ENCODE measurements around the gene AK5. TPM values are rescaled to one million over a fixed set of nuclear protein-coding genes. Genes with fewer than 3 reads are reported as not detected.

The AK5 gene
- under 1 TPM; 0.65 to 0.86 TPM for total RNA-seq

GRCh38 chr1:77281491-77282186 lies at the start of gene AK5:
TSS of gene AK5 (plus strand) at chr1:77282019. CDS start at chr1:77282314, 295 bp downstream.
- Mint-ChIP-seq H3K4me1 (peaks cover 21% of the 10 kb centered on the region), H3K4me3 (peak within 1 kb of the TSS; percentile 54), H3K9me3 (no peaks in the 10 kb centered on the region), H3K36me3 (ENCODE audit: low read depth) (no peaks in the 10 kb centered on the region), H3K27me3 (peaks cover 37% of the 10 kb centered on the region), H3K27ac (no peak within 1 kb of the TSS)
- ChIA-PET POLR2A (no interaction called here), CTCF (no interaction called here)
- peak; percentile 27 for DNase-seq

- Mint-ChIP-seq H3K36me3 (ENCODE audit: low read depth) (no peaks in the 10 kb centered on the region), H3K4me3 (no peak overlapping the region), H3K9me3 (peaks cover 6% of the 10 kb centered on the region), H3K4me1 (no peaks in the 10 kb centered on the region), H3K27ac (no peak overlapping the region), H3K27me3 (no peaks in the 10 kb centered on the region)
- DNase-seq, result no peak
- CTCF ChIA-PET, result no interaction called here
- POLR2A ChIA-PET, result no interaction called here
These were observed 49.0 kb upstream of the AK5 start for GRCh38 chr1:77232829-77233228.

- CTCF ChIA-PET, result no interaction called here
- no peak overlapping the region for H3K27ac Mint-ChIP-seq
- H3K4me1 Mint-ChIP-seq, result no peaks in the 10 kb centered on the region
These were observed 47.7 kb upstream of the AK5 start for GRCh38 chr1:77234096-77234495.

GRCh38 chr1:77234943-77235342 lies 46.9 kb upstream of the AK5 start:
- Mint-ChIP-seq H3K27me3 (peaks cover 3% of the 10 kb centered on the region), H3K4me1 (no peaks in the 10 kb centered on the region), H3K36me3 (ENCODE audit: low read depth) (no peaks in the 10 kb centered on the region), H3K4me3 (no peak overlapping the region), H3K9me3 (peaks cover 6% of the 10 kb centered on the region), H3K27ac (no peak overlapping the region)
- no peak for DNase-seq
- POLR2A ChIA-PET, result no interaction called here
- CTCF ChIA-PET, result interaction anchor here (0.9 kb wide), 1 partner anchor 10 kb away, joined by 3 read pairs; no protein-coding TSS in a partner anchor

More at GRCh38 chr1:77234096-77234495, 47.7 kb upstream of the AK5 start:
- POLR2A ChIA-PET, result no interaction called here
- H3K36me3 Mint-ChIP-seq (ENCODE audit: low read depth), result no peaks in the 10 kb centered on the region
- no peak overlapping the region for H3K4me3 Mint-ChIP-seq
- H3K9me3 Mint-ChIP-seq, result peaks cover 6% of the 10 kb centered on the region
- peaks cover 3% of the 10 kb centered on the region for H3K27me3 Mint-ChIP-seq
- no peak for DNase-seq

GRCh38 chr1:77238462-77238861 lies 43.4 kb upstream of the AK5 start:
- no peak overlapping the region for H3K4me3 Mint-ChIP-seq
- peaks cover 3% of the 10 kb centered on the region for H3K27me3 Mint-ChIP-seq
- POLR2A ChIA-PET, result no interaction called here
- H3K4me1 Mint-ChIP-seq, result no peaks in the 10 kb centered on the region
- DNase-seq, result no peak
- H3K9me3 Mint-ChIP-seq, result no peaks in the 10 kb centered on the region
- CTCF ChIA-PET, result interaction anchor here (1.4 kb wide), 1 partner anchor 92 kb away, joined by 3 read pairs; no protein-coding TSS in a partner anchor
- H3K36me3 Mint-ChIP-seq (ENCODE audit: low read depth), result no peaks in the 10 kb centered on the region
- H3K27ac Mint-ChIP-seq, result no peak overlapping the region

- Mint-ChIP-seq H3K27me3 (peaks cover 3% of the 10 kb centered on the region), H3K4me1 (no peaks in the 10 kb centered on the region), H3K9me3 (no peaks in the 10 kb centered on the region), H3K36me3 (ENCODE audit: low read depth) (no peaks in the 10 kb centered on the region), H3K4me3 (no peak overlapping the region), H3K27ac (no peak overlapping the region)
- no peak for DNase-seq
- ChIA-PET POLR2A (no interaction called here), CTCF (interaction anchor here (1.4 kb wide), 1 partner anchor 93 kb away, joined by 3 read pairs; no protein-coding TSS in a partner anchor)
These were observed 42.5 kb upstream of the AK5 start for GRCh38 chr1:77239311-77239710.

GRCh38 chr1:77245830-77246229 lies 36.0 kb upstream of the AK5 start:
- Mint-ChIP-seq H3K27ac (no peak overlapping the region), H3K27me3 (peaks cover under 1% of the 10 kb centered on the region), H3K36me3 (ENCODE audit: low read depth) (no peaks in the 10 kb centered on the region), H3K4me3 (no peak overlapping the region), H3K4me1 (no peaks in the 10 kb centered on the region), H3K9me3 (peaks cover 12% of the 10 kb centered on the region)
- POLR2A ChIA-PET, result no interaction called here
- CTCF ChIA-PET, result no interaction called here
- no peak for DNase-seq

- peaks cover 2% of the 10 kb centered on the region for H3K27me3 Mint-ChIP-seq
- no peaks in the 10 kb centered on the region for H3K36me3 Mint-ChIP-seq (ENCODE audit: low read depth)
- H3K4me3 Mint-ChIP-seq, result no peak overlapping the region
- H3K4me1 Mint-ChIP-seq, result no peaks in the 10 kb centered on the region
- H3K9me3 Mint-ChIP-seq, result peaks cover 17% of the 10 kb centered on the region
- POLR2A ChIA-PET, result no interaction called here
- CTCF ChIA-PET, result no interaction called here
- no peak overlapping the region for H3K27ac Mint-ChIP-seq
- no peak for DNase-seq
These were observed 31.7 kb upstream of the AK5 start for GRCh38 chr1:77250126-77250525.

- CTCF ChIA-PET, result no interaction called here
- Mint-ChIP-seq H3K4me1 (no peaks in the 10 kb centered on the region), H3K36me3 (ENCODE audit: low read depth) (no peaks in the 10 kb centered on the region), H3K4me3 (no peak overlapping the region), H3K27me3 (peaks cover 2% of the 10 kb centered on the region), H3K9me3 (peaks cover 10% of the 10 kb centered on the region), H3K27ac (no peak overlapping the region)
- no peak for DNase-seq
- POLR2A ChIA-PET, result no interaction called here
These were observed 28.6 kb upstream of the AK5 start for GRCh38 chr1:77253211-77253610.

- Mint-ChIP-seq H3K36me3 (ENCODE audit: low read depth) (no peaks in the 10 kb centered on the region), H3K9me3 (no peaks in the 10 kb centered on the region), H3K27me3 (peaks cover 4% of the 10 kb centered on the region), H3K27ac (no peak overlapping the region), H3K4me3 (no peak overlapping the region), H3K4me1 (no peaks in the 10 kb centered on the region)
- ChIA-PET POLR2A (no interaction called here), CTCF (no interaction called here)
- DNase-seq, result no peak
These were observed 18.1 kb upstream of the AK5 start for GRCh38 chr1:77263708-77264107.

- no peak for DNase-seq
- H3K27me3 Mint-ChIP-seq, result peaks cover 4% of the 10 kb centered on the region
- no peak overlapping the region for H3K27ac Mint-ChIP-seq
- CTCF ChIA-PET, result no interaction called here
- no peaks in the 10 kb centered on the region for H3K4me1 Mint-ChIP-seq
- no peaks in the 10 kb centered on the region for H3K36me3 Mint-ChIP-seq (ENCODE audit: low read depth)
- no peak overlapping the region for H3K4me3 Mint-ChIP-seq
- no peaks in the 10 kb centered on the region for H3K9me3 Mint-ChIP-seq
- POLR2A ChIA-PET, result no interaction called here
These were observed 16.6 kb upstream of the AK5 start for GRCh38 chr1:77265180-77265579.

GRCh38 chr1:77267035-77267434 lies 14.8 kb upstream of the AK5 start:
- no peaks in the 10 kb centered on the region for H3K4me1 Mint-ChIP-seq
- no peak overlapping the region for H3K27ac Mint-ChIP-seq
- H3K36me3 Mint-ChIP-seq (ENCODE audit: low read depth), result no peaks in the 10 kb centered on the region
- no peaks in the 10 kb centered on the region for H3K9me3 Mint-ChIP-seq
- DNase-seq, result no peak
- ChIA-PET POLR2A (no interaction called here), CTCF (no interaction called here)
- H3K27me3 Mint-ChIP-seq, result peaks cover 4% of the 10 kb centered on the region
- H3K4me3 Mint-ChIP-seq, result no peak overlapping the region

GRCh38 chr1:77271852-77272580 lies 9.8 kb upstream of the AK5 start:
- Mint-ChIP-seq H3K36me3 (ENCODE audit: low read depth) (no peaks in the 10 kb centered on the region), H3K27me3 (peaks cover 3% of the 10 kb centered on the region), H3K9me3 (no peaks in the 10 kb centered on the region), H3K4me1 (no peaks in the 10 kb centered on the region), H3K27ac (no peak overlapping the region), H3K4me3 (no peak overlapping the region)
- ChIA-PET POLR2A (no interaction called here), CTCF (no interaction called here)
- DNase-seq, result no peak

GRCh38 chr1:77273891-77274290 lies 7.9 kb upstream of the AK5 start:
- H3K27ac Mint-ChIP-seq, result no peak overlapping the region
- ChIA-PET CTCF (no interaction called here), POLR2A (no interaction called here)
- no peaks in the 10 kb centered on the region for H3K9me3 Mint-ChIP-seq
- peaks cover 3% of the 10 kb centered on the region for H3K27me3 Mint-ChIP-seq
- H3K4me1 Mint-ChIP-seq, result no peaks in the 10 kb centered on the region
- no peaks in the 10 kb centered on the region for H3K36me3 Mint-ChIP-seq (ENCODE audit: low read depth)
- H3K4me3 Mint-ChIP-seq, result no peak overlapping the region
- no peak for DNase-seq
